Vagina (tissue), 2 donors: Measurements from ENCODE around the gene MYO7A. TPM values are rescaled to one million over a fixed set of nuclear protein-coding genes. Genes with fewer than 3 reads are reported as not detected.
"Not testable (repeated sequence)": the region's sequence is repeated elsewhere in the genome, so short reads cannot be mapped to it uniquely, and the experiment has no call there.

Experiments used
- DNase-seq, 2 donors: peaks; one replicate each; pipeline ENCODE4 v3.0.0-alpha.2; 2017; ENCODE audit errors: extremely low spot score in 2 of 2
- H3K27ac ChIP-seq: fragments of 200-600 bp; sonication (generic); one replicate; pipeline ENCODE4 v1.5.1; 2019
- H3K27me3 ChIP-seq: fragments of 200-600 bp; sonication (generic); one replicate; pipeline ENCODE4 v1.5.1; 2019
- H3K36me3 ChIP-seq, 2 donors: fragments of 200-600 bp; sonication (generic); one replicate each; pipeline ENCODE4 v1.5.1; 2017 to 2019
- H3K4me1 ChIP-seq: fragments of 200-600 bp; sonication (generic); one replicate; pipeline ENCODE4 v1.5.1; 2019
- H3K4me3 ChIP-seq, 2 donors: fragments of 200-600 bp; sonication (generic); 1 replicate in 1 of 2; 2 replicates in 1 of 2; pipeline ENCODE4 v1.5.1; 2016 to 2019
- H3K9me3 ChIP-seq: fragments of 200-600 bp; sonication (generic); one replicate; pipeline ENCODE4 v1.5.1; 2019
- POLR2A ChIP-seq, 2 donors: fragments of 450-650 bp; IDR thresholded peaks; one replicate each; pipeline ENCODE4 v1.6.1; 2017; ENCODE audit warnings: antibody characterized with exemption in 2 of 2, mild to moderate bottlenecking in 2 of 2, moderate library complexity in 2 of 2
- POLR2AphosphoS5 ChIP-seq, 2 donors: sonication (generic); formaldehyde crosslinking; IDR thresholded peaks; one replicate each; pipeline ENCODE4 v1.9.0; 2017; ENCODE audit warnings: antibody characterized with exemption in 2 of 2, mild to moderate bottlenecking in 2 of 2, low read depth in 1 of 2; ENCODE audit not compliant: insufficient read depth in 1 of 2
- intact Hi-C: fragments of 100-400 bp; cut with DNase I; formaldehyde crosslinking; loops from one replicate; pipeline ENCODE4 v1.15.1; 2023
- total RNA-seq: library from RNA; depleted of rRNA; stranded (reverse); fragments of >200 nt; gene quantifications from one replicate; pipeline ENCODE4 v1.2.3, GENCODE V29; 2016
- TF ChIP-seq, protein P1 (sequence below), 3 experiments: fragments of 450-650 bp in 2 of 3; fragments of 200-600 bp in 1 of 3; sonication (generic) in 1 of 3; IDR thresholded peaks; one replicate each; pipeline ENCODE4 v1.5.1; 2017 to 2019; ENCODE audit warnings: antibody characterized with exemption in 3 of 3, mild to moderate bottlenecking in 2 of 3, moderate library complexity in 2 of 3

The MYO7A gene
- total RNA-seq, 1 donor from 2014 or later: 9.1 TPM

DNA sequence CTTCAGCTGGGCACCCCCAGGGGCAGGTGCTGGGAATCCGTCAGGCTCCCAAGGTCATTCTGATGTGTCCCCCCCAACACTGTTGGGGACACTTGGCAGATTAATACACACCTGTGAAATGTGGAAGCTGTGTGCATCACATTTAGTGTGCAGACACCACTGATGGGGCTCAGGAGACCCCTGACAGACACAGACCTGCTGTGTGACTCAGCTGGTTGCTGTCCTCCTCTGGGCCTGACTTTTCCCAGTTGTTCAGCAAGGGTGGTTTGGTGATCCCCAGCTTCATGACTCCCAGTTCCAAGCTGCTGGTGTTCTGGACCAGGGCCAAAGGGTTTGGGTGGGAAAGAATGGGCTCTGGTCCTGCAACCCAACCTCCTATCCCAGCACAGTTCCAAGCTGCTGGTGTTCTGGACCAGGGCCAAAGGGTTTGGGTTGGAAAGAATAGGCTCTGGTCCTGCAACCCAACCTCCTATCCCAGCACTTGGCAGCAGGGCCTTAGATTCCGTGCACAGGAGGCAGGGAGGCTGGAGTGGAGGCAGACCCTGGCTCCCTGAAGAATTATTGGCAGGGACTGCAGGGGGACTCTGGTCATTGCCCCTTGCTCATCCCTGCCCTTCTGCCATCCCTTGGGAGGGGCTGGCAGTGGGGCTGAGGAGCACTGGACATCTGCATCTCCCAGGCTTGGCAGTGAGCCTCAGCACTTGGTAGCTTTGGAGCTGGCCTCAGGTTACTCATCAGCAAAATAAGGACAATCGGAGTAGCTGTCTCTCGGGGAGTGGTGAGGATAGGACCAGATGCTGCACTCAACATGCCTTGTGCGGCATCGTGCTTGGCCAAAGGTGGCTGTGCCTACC is 33.8 kb upstream of the MYO7A start:
- H3K27ac ChIP-seq: no peak overlapping the region
- no peaks in the 10 kb centered on the region for H3K4me1 ChIP-seq
- no peak overlapping the region for H3K4me3 ChIP-seq
- no peak for DNase-seq
- H3K36me3 ChIP-seq: no peaks in the 10 kb centered on the region
- TF ChIP-seq, protein P1, sequence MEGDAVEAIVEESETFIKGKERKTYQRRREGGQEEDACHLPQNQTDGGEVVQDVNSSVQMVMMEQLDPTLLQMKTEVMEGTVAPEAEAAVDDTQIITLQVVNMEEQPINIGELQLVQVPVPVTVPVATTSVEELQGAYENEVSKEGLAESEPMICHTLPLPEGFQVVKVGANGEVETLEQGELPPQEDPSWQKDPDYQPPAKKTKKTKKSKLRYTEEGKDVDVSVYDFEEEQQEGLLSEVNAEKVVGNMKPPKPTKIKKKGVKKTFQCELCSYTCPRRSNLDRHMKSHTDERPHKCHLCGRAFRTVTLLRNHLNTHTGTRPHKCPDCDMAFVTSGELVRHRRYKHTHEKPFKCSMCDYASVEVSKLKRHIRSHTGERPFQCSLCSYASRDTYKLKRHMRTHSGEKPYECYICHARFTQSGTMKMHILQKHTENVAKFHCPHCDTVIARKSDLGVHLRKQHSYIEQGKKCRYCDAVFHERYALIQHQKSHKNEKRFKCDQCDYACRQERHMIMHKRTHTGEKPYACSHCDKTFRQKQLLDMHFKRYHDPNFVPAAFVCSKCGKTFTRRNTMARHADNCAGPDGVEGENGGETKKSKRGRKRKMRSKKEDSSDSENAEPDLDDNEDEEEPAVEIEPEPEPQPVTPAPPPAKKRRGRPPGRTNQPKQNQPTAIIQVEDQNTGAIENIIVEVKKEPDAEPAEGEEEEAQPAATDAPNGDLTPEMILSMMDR (IDR thresholded peaks at IDR 0.05): no peak
- TF ChIP-seq POLR2AphosphoS5 (IDR thresholded peaks at IDR 0.05; ENCODE audit: insufficient read depth in 1 of 2, low read depth in 1 of 2): no peak
- TF ChIP-seq POLR2A (IDR thresholded peaks at IDR 0.05): no peak
- H3K9me3 ChIP-seq: no peaks in the 10 kb centered on the region
- intact Hi-C loops: loop anchor here (5.0 kb wide), 1 partner anchor 47 kb away; no protein-coding TSS in a partner anchor
- H3K27me3 ChIP-seq: no peaks in the 10 kb centered on the region

DNA sequence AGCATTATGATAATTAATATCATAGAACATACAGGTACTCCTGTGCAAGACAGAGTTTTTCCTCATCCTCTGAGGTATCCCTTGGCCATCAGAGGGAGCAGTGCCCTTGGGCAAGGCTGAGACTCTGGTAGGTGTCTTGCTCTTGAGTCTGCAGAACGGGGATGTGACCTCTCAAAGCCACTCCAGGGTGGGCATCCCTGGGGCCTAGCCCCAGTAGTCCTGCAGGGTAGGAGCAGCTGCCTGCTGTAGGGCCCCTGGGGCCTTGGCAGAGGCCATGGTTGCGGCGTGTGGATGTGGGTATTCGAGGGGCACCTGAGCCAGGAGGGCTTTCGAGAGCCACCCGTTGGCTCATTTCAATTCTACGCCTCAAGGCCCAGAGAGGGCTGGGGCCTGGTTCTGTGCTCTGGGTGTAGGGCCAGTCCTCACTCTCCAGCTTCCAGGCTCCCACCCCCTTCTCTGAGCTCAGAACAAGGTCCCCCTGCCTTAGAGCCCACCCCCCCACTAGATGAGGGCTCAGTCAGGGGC is 33.1 kb upstream of the MYO7A start:
- H3K4me3 ChIP-seq: no peak overlapping the region
- intact Hi-C loops: loop anchor here (5.0 kb wide), 1 partner anchor 48 kb away; no protein-coding TSS in a partner anchor
- no peaks in the 10 kb centered on the region for H3K36me3 ChIP-seq
- H3K27ac ChIP-seq: no peak overlapping the region
- no peaks in the 10 kb centered on the region for H3K9me3 ChIP-seq
- DNase-seq: no peak
- H3K27me3 ChIP-seq: no peaks in the 10 kb centered on the region
- no peaks in the 10 kb centered on the region for H3K4me1 ChIP-seq
- no peak for TF ChIP-seq POLR2AphosphoS5 (IDR thresholded peaks at IDR 0.05; ENCODE audit: insufficient read depth in 1 of 2, low read depth in 1 of 2)

GRCh38 chr11:77095551-77096490 is 32.2 kb upstream of the MYO7A start:
- intact Hi-C loops: no loop called here
- no peaks in the 10 kb centered on the region for H3K9me3 ChIP-seq
- DNase-seq: no peak
- TF ChIP-seq POLR2A (IDR thresholded peaks at IDR 0.05) (no peak), POLR2AphosphoS5 (IDR thresholded peaks at IDR 0.05; ENCODE audit: insufficient read depth in 1 of 2, low read depth in 1 of 2) (no peak)
- TF ChIP-seq, protein P1 (IDR thresholded peaks at IDR 0.05): no peak
- H3K4me1 ChIP-seq: no peaks in the 10 kb centered on the region
- no peaks in the 10 kb centered on the region for H3K36me3 ChIP-seq
- H3K4me3 ChIP-seq: no peak overlapping the region
- no peaks in the 10 kb centered on the region for H3K27me3 ChIP-seq
- H3K27ac ChIP-seq: no peak overlapping the region

GRCh38 chr11:77096591-77097019 is 31.4 kb upstream of the MYO7A start:
- Histone ChIP-seq H3K4me3 (no peak overlapping the region), H3K4me1 (no peaks in the 10 kb centered on the region), H3K27me3 (no peaks in the 10 kb centered on the region), H3K9me3 (no peaks in the 10 kb centered on the region), H3K27ac (no peak overlapping the region), H3K36me3 (no peaks in the 10 kb centered on the region)
- intact Hi-C loops: no loop called here
- no peak for DNase-seq
- TF ChIP-seq, protein P1 (IDR thresholded peaks at IDR 0.05): no peak
- TF ChIP-seq POLR2AphosphoS5 (IDR thresholded peaks at IDR 0.05; ENCODE audit: insufficient read depth in 1 of 2, low read depth in 1 of 2) (no peak), POLR2A (IDR thresholded peaks at IDR 0.05) (no peak)

- H3K9me3 ChIP-seq, H3K36me3 ChIP-seq, H3K4me1 ChIP-seq, H3K4me3 ChIP-seq, H3K27me3 ChIP-seq, intact Hi-C loops, H3K27ac ChIP-seq, DNase-seq: not testable (repeated sequence)
Observed at GRCh38 chr11:77097180-77097579, 30.9 kb upstream of the MYO7A start.
